Epidermal melanocyte (primary cell): ENCODE measurements around the gene TMX1.
"Not testable (repeated sequence)": the region's sequence is repeated elsewhere in the genome, so short reads cannot be mapped to it uniquely, and the experiment has no call there.

Experiments used
- DNase-seq: peaks from one replicate; pipeline ENCODE4 v3.0.0; 2011; ENCODE audit warnings: low spot score; ENCODE audit not compliant: insufficient read length

TMX1 gene

GRCh38 chr14:51239813-51240803 is at the start of gene TMX1:
Gene TMX1 (plus strand): TSS chr14:51240247. CDS start chr14:51240293, 46 bp downstream.
- DNase-seq: peak; percentile 97

- no peak for DNase-seq
Measured at GRCh38 chr14:51201890-51202289, 38.2 kb upstream of the TMX1 start.

GRCh38 chr14:51202914-51203665 is 37.0 kb upstream of the TMX1 start:
- no peak for DNase-seq

GRCh38 chr14:51203881-51204280 is 36.2 kb upstream of the TMX1 start:
- no peak for DNase-seq

GRCh38 chr14:51205486-51205885 is 34.6 kb upstream of the TMX1 start:
- DNase-seq: no peak

- no peak for DNase-seq
Measured at GRCh38 chr14:51206462-51206861, 33.6 kb upstream of the TMX1 start.

- no peak for DNase-seq
Measured at GRCh38 chr14:51207621-51208020, 32.4 kb upstream of the TMX1 start.

- no peak for DNase-seq
Measured at GRCh38 chr14:51208982-51209381, 31.1 kb upstream of the TMX1 start.

GRCh38 chr14:51209457-51209856 is 30.6 kb upstream of the TMX1 start:
- DNase-seq: no peak

- DNase-seq: no peak
Measured at GRCh38 chr14:51210594-51210993, 29.5 kb upstream of the TMX1 start.

GRCh38 chr14:51211149-51211548 is 28.9 kb upstream of the TMX1 start:
- DNase-seq: no peak

- no peak for DNase-seq
Measured at GRCh38 chr14:51216602-51217001, 23.4 kb upstream of the TMX1 start.

- no peak for DNase-seq
Measured at GRCh38 chr14:51219473-51220448, 20.3 kb upstream of the TMX1 start.

GRCh38 chr14:51223463-51223862 is 16.6 kb upstream of the TMX1 start:
- DNase-seq: not testable (repeated sequence)

- DNase-seq: no peak
Measured at GRCh38 chr14:51224551-51224950, 15.5 kb upstream of the TMX1 start.

- no peak for DNase-seq
Measured at GRCh38 chr14:51225751-51226150, 14.3 kb upstream of the TMX1 start.

- no peak for DNase-seq
Measured at GRCh38 chr14:51228391-51228790, 11.7 kb upstream of the TMX1 start.

GRCh38 chr14:51228890-51229289 is 11.2 kb upstream of the TMX1 start:
- DNase-seq: peak; percentile 59

- no peak for DNase-seq
Measured at GRCh38 chr14:51236314-51236713, 3.7 kb upstream of the TMX1 start.

- no peak for DNase-seq
Measured at GRCh38 chr14:51240804-51241380, 845 bp downstream of the TMX1 start.
